Small intestine (tissue), 7 donors: ENCODE measurements around the gene USH2A. TPM values are rescaled to one million over a fixed set of nuclear protein-coding genes. Genes with fewer than 3 reads are reported as not detected.

Experiments used
- DNase-seq, 2 donors: peaks; one replicate each; pipeline versions ENCODE4 v3.0.0 to v3.0.0-alpha.2; 2013
- FAIRE-seq: peaks from 2 replicates; lab custom pipeline; 2012; peaks lifted over from hg19 to GRCh38; lab: Jason Lieb, UNC
- H3K27ac ChIP-seq, 3 donors: one replicate each; pipeline ENCODE4 v1.5.1; 2013; ENCODE audit warnings: low read length in 2 of 3, mild to moderate bottlenecking in 2 of 3, control low read depth in 1 of 3, inconsistent platforms in 1 of 3, low read depth in 1 of 3, moderate library complexity in 1 of 3
- H3K27me3 ChIP-seq, 3 donors: one replicate each; pipeline ENCODE4 v1.6.1; 2013; ENCODE audit warnings: low read length in 3 of 3, inconsistent platforms in 1 of 3; ENCODE audit not compliant: control insufficient read depth in 3 of 3, insufficient read depth in 3 of 3
- H3K36me3 ChIP-seq, 3 donors: one replicate each; pipeline ENCODE4 v1.6.1; 2013; ENCODE audit warnings: low read length in 3 of 3, inconsistent platforms in 1 of 3, low read depth in 1 of 3, mild to moderate bottlenecking in 1 of 3, moderate library complexity in 1 of 3; ENCODE audit not compliant: control insufficient read depth in 3 of 3, insufficient read depth in 2 of 3
- H3K4me1 ChIP-seq, 3 donors: one replicate each; pipeline ENCODE4 v1.6.1; 2013; ENCODE audit warnings: low read length in 2 of 3, inconsistent platforms in 1 of 3, low read depth in 1 of 3, mild to moderate bottlenecking in 1 of 3, moderate library complexity in 1 of 3; ENCODE audit not compliant: control insufficient read depth in 3 of 3, insufficient read depth in 2 of 3
- H3K4me3 ChIP-seq, 3 donors: one replicate each; pipeline ENCODE4 v1.5.1; 2013; ENCODE audit warnings: low read length in 3 of 3, control low read depth in 1 of 3, inconsistent platforms in 1 of 3, low read depth in 1 of 3, mild to moderate bottlenecking in 1 of 3, moderate library complexity in 1 of 3
- H3K9me3 ChIP-seq, 2 donors: one replicate each; pipeline ENCODE4 v1.6.1; 2013; ENCODE audit warnings: low read depth in 1 of 2, low read length in 1 of 2; ENCODE audit not compliant: control insufficient read depth in 2 of 2, insufficient read depth in 1 of 2
- WGBS, 3 donors: extraction: QIAGEN DNeasy Blood & Tissue Kit; methylation state at CpG; one replicate each; pipeline ENCODE4 v1.1.7; 2013; 5-methylcytosine and 5-hydroxymethylcytosine counted together
- polyA plus RNA-seq, 4 donors: library from polyadenylated mRNA; stranded (reverse) in 3 of 4; unstranded in 1 of 4; fragments of 200-250 nt in 3 of 4; fragments of 120-200 nt in 1 of 4; gene quantifications; one replicate each; pipeline versions ENCODE4 v1.2.1 to v1.2.3, GENCODE V29; 2013
- donor health status: healthy with polysubstance abuse.
- donor health status: control.
- donor health status: control.
- donor health status: Bipolar disorder and iron deficiency.
- donor health status: healthy.

The USH2A gene
- polyA plus RNA-seq, 4 donors, result under 0.01 to 0.07 TPM; not detected in 2

DNA sequence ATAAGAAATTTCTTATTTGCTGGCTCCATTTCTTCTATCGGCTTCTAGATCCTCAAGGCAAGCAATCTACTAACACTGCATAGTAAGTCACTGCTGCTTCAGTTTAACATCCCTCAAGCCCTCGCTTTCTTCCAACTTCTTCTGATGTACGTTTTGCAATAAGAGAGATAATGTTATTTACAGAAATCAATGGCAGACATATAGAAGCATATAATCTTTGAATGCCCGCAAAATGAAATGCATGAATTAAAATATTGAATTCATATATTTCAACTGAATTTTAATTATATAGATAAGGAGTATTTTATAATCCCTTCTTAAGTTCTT is 712.4 kb downstream of the USH2A start:
- H3K4me3 ChIP-seq, result no peak overlapping the region
- WGBS, 3 donors, result 82 to 87% (median 83%) methylated on average over 4 of the region's 4 CpGs
- H3K4me1 ChIP-seq, result no peaks in the 10 kb centered on the region
- no peaks in the 10 kb centered on the region for H3K36me3 ChIP-seq
- FAIRE-seq (no peak), DNase-seq (no peak)
- H3K27ac ChIP-seq, result no peak overlapping the region
- H3K27me3 ChIP-seq, result no peaks in the 10 kb centered on the region
- no peaks in the 10 kb centered on the region for H3K9me3 ChIP-seq

DNA sequence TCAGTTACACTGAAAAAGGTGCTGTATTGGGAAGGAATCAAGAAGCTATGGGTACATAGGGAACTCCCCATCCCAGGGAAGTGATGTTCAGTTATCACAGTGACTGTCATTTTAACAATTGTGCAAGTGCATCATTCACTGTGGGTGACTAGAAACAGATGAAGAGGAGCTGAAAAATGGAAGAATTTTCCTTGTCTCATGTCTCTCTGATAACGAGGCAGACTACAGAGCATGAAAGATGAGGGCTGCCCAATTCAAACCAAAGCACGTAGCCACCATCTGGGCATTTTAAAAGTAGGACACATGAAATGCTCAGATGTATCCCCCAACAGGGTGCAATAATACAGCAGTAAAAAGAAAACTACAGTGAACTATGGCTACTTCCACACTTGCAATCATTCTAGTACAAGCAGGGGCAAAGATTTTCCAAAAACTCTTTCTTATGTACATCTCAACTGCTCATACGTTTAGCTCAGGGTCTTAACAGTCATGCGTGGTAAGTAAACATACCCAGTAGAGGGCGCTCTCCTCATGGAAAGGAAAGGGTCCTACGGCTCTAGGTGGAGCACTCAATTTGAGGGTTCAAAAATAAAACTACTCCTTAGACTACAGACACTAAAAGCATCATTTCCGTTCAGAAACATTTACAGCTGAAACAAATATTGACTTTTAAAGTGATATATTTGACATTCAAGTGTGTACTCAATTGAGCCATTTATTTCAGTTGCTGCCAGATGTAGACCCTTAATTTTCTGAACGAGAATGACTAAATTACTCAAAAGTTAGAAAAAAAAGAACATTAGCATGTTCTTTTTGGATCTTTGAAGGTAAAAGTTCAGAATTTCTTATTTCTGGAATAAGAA is 713.0 kb downstream of the USH2A start:
- Histone ChIP-seq H3K27me3 (no peaks in the 10 kb centered on the region), H3K36me3 (no peaks in the 10 kb centered on the region), H3K27ac (no peak overlapping the region), H3K4me1 (no peaks in the 10 kb centered on the region), H3K4me3 (no peak overlapping the region), H3K9me3 (no peaks in the 10 kb centered on the region)
- 28 to 34% (median 29%) methylated on average over 8 of the region's 8 CpGs for WGBS, 3 donors
- DNase-seq (peak; percentile 28 to 39), FAIRE-seq (no peak)

DNA sequence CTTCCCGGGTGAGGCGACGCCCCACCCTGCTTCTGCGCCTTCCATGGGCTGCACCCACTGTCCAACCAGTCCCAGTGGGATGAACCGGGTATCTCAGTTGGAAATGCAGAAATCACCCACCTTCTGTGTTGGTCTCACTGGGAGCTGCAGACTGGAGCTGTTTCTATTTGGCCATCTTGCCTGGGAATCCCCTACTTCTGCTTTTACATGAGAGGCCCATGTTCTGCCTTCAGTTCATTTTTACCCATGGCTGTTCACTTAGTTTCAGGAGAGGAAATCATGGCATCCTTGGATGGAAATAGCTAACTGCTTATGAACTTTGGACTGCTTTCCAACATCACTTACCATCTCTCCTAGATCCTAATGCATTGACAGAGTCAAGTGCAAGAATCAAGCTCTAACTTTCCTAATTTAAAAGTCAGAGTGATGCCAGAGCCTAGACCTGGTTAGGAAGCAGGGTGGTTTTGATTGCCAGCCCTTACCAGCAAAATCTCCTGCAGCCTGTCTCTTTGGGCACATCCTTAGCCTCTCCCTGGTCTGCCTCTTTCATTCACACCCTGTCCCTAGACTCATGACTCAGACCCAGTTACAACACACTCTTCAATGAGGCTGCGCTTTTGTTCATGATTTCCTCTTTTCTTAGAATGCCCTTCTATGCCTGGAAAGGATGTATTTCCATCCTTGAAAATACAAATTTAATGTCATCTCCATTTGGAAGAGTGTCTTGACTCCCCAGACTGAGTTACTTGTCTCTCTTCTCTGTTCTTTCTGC is 719.0 kb downstream of the USH2A start:
- FAIRE-seq, result no peak

DNA sequence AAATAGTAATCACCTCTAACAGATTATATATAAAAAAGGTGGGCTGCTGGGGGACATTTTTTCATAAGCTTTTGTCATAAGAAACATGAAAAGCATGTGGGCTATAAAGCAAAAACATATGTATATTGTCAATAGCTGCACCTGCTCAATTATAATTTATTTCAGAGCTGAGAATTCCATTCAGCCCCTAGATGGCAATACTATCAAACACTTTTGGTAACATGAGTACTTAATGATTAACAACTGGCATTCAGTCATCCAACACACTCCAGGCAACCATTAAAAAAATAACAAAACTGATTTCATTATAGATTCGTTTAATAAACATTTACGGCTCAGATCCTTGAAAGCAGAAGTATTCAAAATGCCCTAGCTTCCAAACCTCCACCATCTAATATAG is 741.0 kb downstream of the USH2A start:
- 19 to 46% (median 33%) methylated on average over 2 of the region's 2 CpGs for WGBS, 3 donors
- DNase-seq (peak; percentile 5 to 43), FAIRE-seq (no peak)
- Histone ChIP-seq H3K36me3 (no peaks in the 10 kb centered on the region), H3K27ac (no peak overlapping the region), H3K9me3 (no peaks in the 10 kb centered on the region), H3K4me3 (no peak overlapping the region), H3K27me3 (no peaks in the 10 kb centered on the region), H3K4me1 (no peaks in the 10 kb centered on the region)

More for the DNA sequence above, 719.0 kb downstream of the USH2A start:
- Histone ChIP-seq H3K27ac (no peak overlapping the region), H3K4me3 (no peak overlapping the region), H3K27me3 (no peaks in the 10 kb centered on the region), H3K4me1 (no peaks in the 10 kb centered on the region), H3K9me3 (no peaks in the 10 kb centered on the region), H3K36me3 (no peaks in the 10 kb centered on the region)
- WGBS, 3 donors, result 74 to 83% (median 83%) methylated on average over 6 of the region's 6 CpGs
- DNase-seq, result no peak

DNA sequence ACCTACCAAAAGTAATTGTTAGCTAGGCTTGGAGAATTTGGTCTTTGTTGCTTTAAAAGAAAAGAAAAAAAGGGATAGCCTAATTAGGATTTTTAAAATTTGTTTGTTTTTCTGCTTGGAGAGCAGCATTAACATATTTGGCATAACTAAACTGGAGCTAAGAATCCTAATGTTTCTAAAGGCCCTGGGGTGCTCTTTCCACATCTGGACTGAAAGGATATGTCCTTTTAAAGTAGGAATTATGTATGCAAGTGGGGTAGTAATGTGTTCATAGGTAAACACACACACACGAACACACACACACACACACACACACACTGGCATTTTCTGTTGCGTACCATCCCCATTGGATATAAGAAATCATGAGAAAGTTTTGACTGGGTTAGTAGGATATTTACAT is 742.2 kb downstream of the USH2A start:
- WGBS, 3 donors, result 68 to 71% (median 70%) methylated on average over 2 of the region's 2 CpGs
- DNase-seq (no peak), FAIRE-seq (no peak)
- Histone ChIP-seq H3K9me3 (no peaks in the 10 kb centered on the region), H3K27ac (no peak overlapping the region), H3K4me3 (no peak overlapping the region), H3K36me3 (no peaks in the 10 kb centered on the region), H3K27me3 (no peaks in the 10 kb centered on the region), H3K4me1 (no peaks in the 10 kb centered on the region)

DNA sequence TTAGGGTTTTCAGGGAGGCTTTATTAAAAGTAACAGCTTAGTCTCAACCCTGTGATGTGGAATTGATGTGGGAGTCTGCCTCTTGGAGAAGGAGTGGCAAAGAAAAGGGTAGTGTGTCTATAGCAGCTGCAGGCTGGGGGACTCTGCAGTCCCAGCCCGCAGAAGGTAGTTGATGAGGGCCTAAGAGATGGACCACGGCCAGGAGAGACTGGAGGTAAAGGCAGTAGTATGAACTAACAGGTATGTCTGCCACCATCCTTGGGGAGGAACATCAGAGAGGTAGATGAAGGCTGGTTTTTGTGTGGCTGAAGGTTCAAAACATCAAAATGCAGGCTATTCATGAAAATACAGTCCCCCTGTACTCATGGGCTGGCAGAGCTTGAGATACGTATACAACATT is 744.0 kb downstream of the USH2A start:
- DNase-seq (no peak), FAIRE-seq (no peak)
- Histone ChIP-seq H3K27me3 (no peaks in the 10 kb centered on the region), H3K4me3 (no peak overlapping the region), H3K36me3 (no peaks in the 10 kb centered on the region), H3K9me3 (no peaks in the 10 kb centered on the region), H3K4me1 (no peaks in the 10 kb centered on the region), H3K27ac (no peak overlapping the region)
- 83 to 90% (median 84%) methylated on average over 3 of the region's 3 CpGs for WGBS, 3 donors

DNA sequence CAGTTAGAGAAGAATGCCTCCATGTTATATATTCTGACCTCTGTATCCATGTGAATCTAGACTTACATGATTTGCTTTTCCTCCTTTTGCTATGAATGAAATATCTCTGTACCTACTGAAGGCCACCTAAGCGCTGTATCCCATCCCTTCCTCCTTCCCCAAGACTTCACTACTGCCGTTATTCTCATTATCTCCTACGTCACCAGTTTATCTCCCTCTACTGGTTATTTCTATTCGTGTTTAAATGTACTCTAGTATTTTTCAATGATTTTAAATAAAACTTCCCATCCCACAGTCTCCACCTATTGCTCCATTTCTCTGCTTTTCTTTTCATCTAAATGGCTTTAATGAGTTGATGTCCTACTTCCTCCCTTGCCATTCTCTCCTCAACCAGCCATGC is 746.1 kb downstream of the USH2A start:
- no peak for FAIRE-seq

DNA sequence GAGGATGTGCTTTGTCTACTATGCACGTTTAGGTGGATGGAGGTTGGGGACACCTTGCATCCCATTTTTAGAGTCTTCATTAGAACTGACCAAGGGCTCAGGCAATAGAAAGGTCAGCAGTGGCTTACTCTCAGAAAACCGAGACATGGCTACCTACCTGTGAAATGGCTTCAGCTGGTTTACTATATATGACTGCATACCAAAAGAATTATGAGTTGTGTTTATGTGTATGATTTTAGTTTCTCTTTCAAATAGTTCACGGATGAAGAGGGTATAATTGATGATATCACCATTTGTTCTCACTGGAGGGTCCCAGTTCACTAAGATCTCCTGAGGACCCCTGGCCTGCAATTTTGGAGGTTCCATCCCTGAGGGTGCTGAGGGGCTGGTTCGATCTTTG is 749.3 kb downstream of the USH2A start:
- Histone ChIP-seq H3K36me3 (no peaks in the 10 kb centered on the region), H3K27me3 (no peaks in the 10 kb centered on the region), H3K27ac (no peak overlapping the region), H3K9me3 (no peaks in the 10 kb centered on the region), H3K4me1 (no peaks in the 10 kb centered on the region), H3K4me3 (no peak overlapping the region)
- FAIRE-seq (no peak), DNase-seq (no peak)
- 73 to 79% (median 75%) methylated on average over 4 of the region's 4 CpGs for WGBS, 3 donors

More for the DNA sequence above, 746.1 kb downstream of the USH2A start:
- Histone ChIP-seq H3K36me3 (no peaks in the 10 kb centered on the region), H3K4me1 (no peaks in the 10 kb centered on the region), H3K27me3 (no peaks in the 10 kb centered on the region), H3K4me3 (no peak overlapping the region), H3K9me3 (no peaks in the 10 kb centered on the region), H3K27ac (no peak overlapping the region)
- no peak for DNase-seq
- 70 to 74% (median 70%) methylated on average over 4 of the region's 4 CpGs for WGBS, 3 donors
